Fibroblast of lung (primary cell): ENCODE data around the gene SLC35E1.

Source experiments
- EZH2 ChIP-seq: IDR thresholded peaks from 2 replicates; pipeline ENCODE4 v1.5.1; 2012; ENCODE audit warnings: low read length, control low read depth, mild to moderate bottlenecking; ENCODE audit errors: missing control alignments
- TF ChIP-seq, protein P1 (sequence below), 2 donors: IDR thresholded peaks in 1 of 2; conservative IDR thresholded peaks in 1 of 2; 1 replicate in 1 of 2; 2 replicates in 1 of 2; pipeline ENCODE4 v1.5.1; 2011 to 2012; ENCODE audit warnings: low read length in 2 of 2, control low read depth in 1 of 2, inconsistent platforms in 1 of 2, low read depth in 1 of 2, mild to moderate bottlenecking in 1 of 2

DNA sequence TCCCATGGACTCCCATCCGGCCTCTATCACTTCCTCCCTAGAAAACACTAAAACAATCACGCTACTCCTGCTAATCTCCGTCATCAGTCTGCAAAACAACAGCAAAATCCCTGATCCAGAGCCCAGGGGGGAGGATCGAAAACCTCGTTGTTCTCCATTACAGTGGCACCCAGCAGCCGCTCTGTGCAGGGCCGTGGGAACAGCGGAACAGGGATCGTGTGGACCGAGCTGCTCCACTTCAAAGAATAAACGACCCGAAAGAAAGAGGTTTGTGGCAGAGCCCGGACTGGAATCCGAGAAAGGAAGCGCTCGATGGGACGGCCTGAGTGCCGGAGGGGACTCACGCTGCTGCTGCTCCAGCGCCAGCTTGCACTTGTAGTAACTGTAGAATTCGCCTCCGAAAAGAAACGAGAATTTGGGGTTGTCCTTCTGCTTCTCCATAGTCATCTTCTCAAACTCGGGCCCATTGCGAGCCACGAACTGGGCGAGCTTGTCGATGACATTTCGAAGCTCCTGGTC, 30.6 kb downstream of the SLC35E1 start:
- TF ChIP-seq, protein P1, sequence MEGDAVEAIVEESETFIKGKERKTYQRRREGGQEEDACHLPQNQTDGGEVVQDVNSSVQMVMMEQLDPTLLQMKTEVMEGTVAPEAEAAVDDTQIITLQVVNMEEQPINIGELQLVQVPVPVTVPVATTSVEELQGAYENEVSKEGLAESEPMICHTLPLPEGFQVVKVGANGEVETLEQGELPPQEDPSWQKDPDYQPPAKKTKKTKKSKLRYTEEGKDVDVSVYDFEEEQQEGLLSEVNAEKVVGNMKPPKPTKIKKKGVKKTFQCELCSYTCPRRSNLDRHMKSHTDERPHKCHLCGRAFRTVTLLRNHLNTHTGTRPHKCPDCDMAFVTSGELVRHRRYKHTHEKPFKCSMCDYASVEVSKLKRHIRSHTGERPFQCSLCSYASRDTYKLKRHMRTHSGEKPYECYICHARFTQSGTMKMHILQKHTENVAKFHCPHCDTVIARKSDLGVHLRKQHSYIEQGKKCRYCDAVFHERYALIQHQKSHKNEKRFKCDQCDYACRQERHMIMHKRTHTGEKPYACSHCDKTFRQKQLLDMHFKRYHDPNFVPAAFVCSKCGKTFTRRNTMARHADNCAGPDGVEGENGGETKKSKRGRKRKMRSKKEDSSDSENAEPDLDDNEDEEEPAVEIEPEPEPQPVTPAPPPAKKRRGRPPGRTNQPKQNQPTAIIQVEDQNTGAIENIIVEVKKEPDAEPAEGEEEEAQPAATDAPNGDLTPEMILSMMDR (conservative IDR thresholded peaks at IDR 0.05 in 1 of 2, IDR thresholded peaks at IDR 0.05 in 1 of 2; ENCODE audit: low read depth in 1 of 2, low read length in 2 of 2) = no peak
- no peak for TF ChIP-seq EZH2
